ENCODE results near the gene ATOH7.
"Not testable (repeated sequence)": the region's sequence is repeated elsewhere in the genome, so short reads cannot be mapped to it uniquely, and the experiment has no call there.

ATOH7 gene

GRCh38 chr10:68231817-68232251 is at the start of gene ATOH7:
Gene ATOH7, minus strand, starts transcription at chr10:68232113. Its CDS starts 436 bp downstream, at chr10:68231677.
- DNase-seq (ENCODE audit: low read depth, low spot score): no peak

GRCh38 chr10:68280758-68281157 is 48.8 kb upstream of the ATOH7 start:
- no peak for DNase-seq (ENCODE audit: low read depth, low spot score)

GRCh38 chr10:68278906-68279753 is 47.2 kb upstream of the ATOH7 start:
- not testable (repeated sequence) for DNase-seq (ENCODE audit: low read depth, low spot score)

GRCh38 chr10:68277814-68278213 is 45.9 kb upstream of the ATOH7 start:
- DNase-seq (ENCODE audit: low read depth, low spot score): not testable (repeated sequence)

- no peak for DNase-seq (ENCODE audit: low read depth, low spot score)
These were observed 44.3 kb upstream of the ATOH7 start for GRCh38 chr10:68276224-68276623.

- DNase-seq (ENCODE audit: low read depth, low spot score): no peak
These were observed 43.8 kb upstream of the ATOH7 start for GRCh38 chr10:68275600-68276126.

- no peak for DNase-seq (ENCODE audit: low read depth, low spot score)
These were observed 40.9 kb upstream of the ATOH7 start for GRCh38 chr10:68272833-68273232.

- DNase-seq (ENCODE audit: low read depth, low spot score): no peak
These were observed 39.4 kb upstream of the ATOH7 start for GRCh38 chr10:68271196-68271882.

- no peak for DNase-seq (ENCODE audit: low read depth, low spot score)
These were observed 37.8 kb upstream of the ATOH7 start for GRCh38 chr10:68269562-68270290.

- DNase-seq (ENCODE audit: low read depth, low spot score): no peak
These were observed 29.4 kb upstream of the ATOH7 start for GRCh38 chr10:68261132-68261856.

- no peak for DNase-seq (ENCODE audit: low read depth, low spot score)
These were observed 21.4 kb upstream of the ATOH7 start for GRCh38 chr10:68253346-68253745.

GRCh38 chr10:68251625-68252495 is 19.9 kb upstream of the ATOH7 start:
- DNase-seq (ENCODE audit: low read depth, low spot score): no peak

- DNase-seq (ENCODE audit: low read depth, low spot score): no peak
These were observed 19.2 kb upstream of the ATOH7 start for GRCh38 chr10:68251151-68251550.

- no peak for DNase-seq (ENCODE audit: low read depth, low spot score)
These were observed 17.4 kb upstream of the ATOH7 start for GRCh38 chr10:68249297-68249696.

GRCh38 chr10:68247931-68248330 is 16.0 kb upstream of the ATOH7 start:
- no peak for DNase-seq (ENCODE audit: low read depth, low spot score)

- DNase-seq (ENCODE audit: low read depth, low spot score): not testable (repeated sequence)
These were observed 14.5 kb upstream of the ATOH7 start for GRCh38 chr10:68246397-68246796.

- DNase-seq (ENCODE audit: low read depth, low spot score): no peak
These were observed 10.1 kb upstream of the ATOH7 start for GRCh38 chr10:68242051-68242450.

- DNase-seq (ENCODE audit: low read depth, low spot score): no peak
These were observed 7.8 kb upstream of the ATOH7 start for GRCh38 chr10:68239596-68240150.

- no peak for DNase-seq (ENCODE audit: low read depth, low spot score)
These were observed 7.2 kb upstream of the ATOH7 start for GRCh38 chr10:68239069-68239468.

GRCh38 chr10:68238371-68238770 is 6.5 kb upstream of the ATOH7 start:
- no peak for DNase-seq (ENCODE audit: low read depth, low spot score)
